GM18873 (cell line): ENCODE data around the gene CHST3.
"Not testable (repeated sequence)": the region's sequence is repeated elsewhere in the genome, so short reads cannot be mapped to it uniquely, and the experiment has no call there.

ENCODE experiments used
- ATAC-seq: cut with Tn5 transposase; IDR thresholded peaks from one replicate; pipeline ENCODE4 v1.9.1; 2021; ENCODE audit warnings: mild to moderate bottlenecking, moderate library complexity, moderate number of reproducible peaks; ENCODE audit not compliant: unreplicated experiment, low FRiP score

The CHST3 gene

DNA sequence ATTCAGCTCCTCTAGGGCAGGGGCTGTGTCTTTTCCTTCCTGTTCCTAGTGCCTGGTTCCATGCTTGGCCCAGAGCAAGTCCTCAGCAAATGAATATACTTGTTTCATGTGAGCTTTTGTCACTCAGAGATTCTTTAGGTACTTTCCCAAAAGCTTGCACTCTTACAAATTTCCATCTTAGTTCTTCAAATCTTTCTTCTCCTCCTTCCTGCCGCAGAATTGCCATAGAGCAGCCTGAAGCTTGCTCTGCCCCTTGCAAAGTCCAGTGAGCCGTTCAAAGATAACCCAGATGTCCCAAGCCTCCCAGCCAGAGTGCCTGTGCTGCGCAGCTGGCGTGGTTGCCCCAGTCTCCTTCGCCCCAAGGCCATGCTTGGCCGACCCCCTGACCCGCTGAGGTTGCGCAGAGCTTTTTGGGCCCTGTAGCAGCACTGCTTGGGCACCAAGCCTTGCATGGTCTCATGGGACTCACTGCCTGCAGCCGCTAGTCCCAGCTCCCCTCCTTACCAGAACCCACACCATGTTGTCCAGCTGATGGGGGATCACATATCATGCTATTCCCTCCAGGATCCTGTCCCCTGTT is 20.7 kb downstream of the CHST3 start:
- ATAC-seq, result no peak

GRCh38 chr10:71985542-71986250 is 21.5 kb downstream of the CHST3 start:
- no peak for ATAC-seq

GRCh38 chr10:71988895-71989294 is 24.7 kb downstream of the CHST3 start:
- ATAC-seq, result not testable (repeated sequence)

DNA sequence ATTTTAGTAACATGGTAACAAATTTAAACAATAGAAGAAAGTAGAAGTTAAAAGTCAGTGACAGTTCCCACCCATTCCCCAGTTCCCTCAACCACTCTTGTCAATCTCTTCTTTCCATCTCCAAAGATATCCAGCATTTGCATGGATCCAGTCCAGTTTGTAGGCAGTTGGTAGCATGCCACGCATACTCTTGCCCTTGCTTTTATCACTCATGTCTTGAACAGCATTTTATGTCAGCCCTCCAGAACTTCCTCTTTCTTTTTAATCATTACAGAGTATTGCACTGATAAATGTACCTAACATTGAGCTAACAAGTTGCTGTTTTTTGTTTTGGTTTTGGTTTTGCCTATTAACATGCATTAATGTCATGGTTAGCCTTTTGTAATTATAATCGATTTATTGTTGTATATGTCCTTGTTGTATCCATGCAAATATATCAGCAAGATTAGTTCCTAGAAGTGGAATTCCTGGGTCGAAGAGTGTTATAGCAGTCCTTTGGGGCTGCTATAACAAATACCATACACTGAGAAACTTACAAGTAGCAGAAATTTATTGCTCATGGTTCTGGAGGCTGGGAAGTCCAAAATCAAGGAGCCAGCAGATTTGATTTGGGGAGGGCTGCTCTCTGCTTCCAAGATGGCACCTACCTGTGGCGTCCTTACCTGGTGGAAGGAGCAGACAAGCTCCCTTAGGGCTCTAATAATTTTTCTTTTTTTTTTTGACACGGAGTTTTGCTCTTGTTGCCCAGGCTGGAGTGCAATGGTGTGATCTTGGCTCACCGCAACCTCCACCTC is 25.7 kb downstream of the CHST3 start:
- no peak for ATAC-seq

DNA sequence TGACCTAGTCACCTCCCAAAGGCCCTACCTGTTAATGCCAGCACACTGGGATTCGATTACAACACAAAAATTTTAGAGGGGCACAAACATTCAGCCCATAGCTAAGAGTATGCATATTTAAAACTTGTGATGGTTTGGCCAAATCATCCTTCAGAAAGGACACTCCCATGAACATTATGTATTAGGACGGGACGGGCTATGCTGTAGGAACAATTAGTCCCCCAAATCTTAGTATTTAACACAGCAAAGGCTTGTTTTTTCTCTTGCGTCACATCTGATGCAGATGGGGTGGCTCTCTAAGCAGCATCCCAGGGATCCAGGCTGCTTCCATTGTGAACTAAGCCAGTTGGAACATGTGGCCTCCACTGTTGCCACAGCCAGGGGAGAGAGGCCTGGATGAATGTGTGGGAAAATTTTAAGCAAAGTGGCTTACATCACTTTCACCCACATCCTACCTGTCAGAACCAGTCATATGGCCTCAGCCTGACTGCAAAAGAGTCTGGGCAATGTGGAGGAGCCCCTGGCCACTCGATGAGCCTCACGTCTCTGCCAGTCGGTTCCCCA is 26.6 kb downstream of the CHST3 start:
- no peak for ATAC-seq

DNA sequence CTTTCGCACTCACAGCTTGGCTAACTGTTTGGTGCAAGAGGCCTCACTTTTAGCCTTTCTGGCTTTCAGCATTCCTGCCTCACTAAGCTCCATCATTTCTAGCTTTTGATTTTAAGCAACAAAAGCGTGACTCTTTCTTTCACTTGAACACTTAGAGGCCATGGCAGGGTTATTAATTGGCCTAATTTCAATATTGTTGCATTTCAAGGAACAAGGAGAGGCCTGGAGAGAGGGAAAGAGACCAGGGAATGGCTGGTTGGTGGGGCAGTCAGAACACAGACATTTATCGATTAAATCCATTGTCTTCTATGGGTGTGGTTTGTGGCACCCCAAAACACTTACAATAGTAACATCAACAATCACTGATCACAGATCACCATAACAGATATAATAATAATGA is 31.3 kb downstream of the CHST3 start:
- no peak for ATAC-seq

GRCh38 chr10:71995887-71996575 is 31.8 kb downstream of the CHST3 start:
- ATAC-seq, result no peak

DNA sequence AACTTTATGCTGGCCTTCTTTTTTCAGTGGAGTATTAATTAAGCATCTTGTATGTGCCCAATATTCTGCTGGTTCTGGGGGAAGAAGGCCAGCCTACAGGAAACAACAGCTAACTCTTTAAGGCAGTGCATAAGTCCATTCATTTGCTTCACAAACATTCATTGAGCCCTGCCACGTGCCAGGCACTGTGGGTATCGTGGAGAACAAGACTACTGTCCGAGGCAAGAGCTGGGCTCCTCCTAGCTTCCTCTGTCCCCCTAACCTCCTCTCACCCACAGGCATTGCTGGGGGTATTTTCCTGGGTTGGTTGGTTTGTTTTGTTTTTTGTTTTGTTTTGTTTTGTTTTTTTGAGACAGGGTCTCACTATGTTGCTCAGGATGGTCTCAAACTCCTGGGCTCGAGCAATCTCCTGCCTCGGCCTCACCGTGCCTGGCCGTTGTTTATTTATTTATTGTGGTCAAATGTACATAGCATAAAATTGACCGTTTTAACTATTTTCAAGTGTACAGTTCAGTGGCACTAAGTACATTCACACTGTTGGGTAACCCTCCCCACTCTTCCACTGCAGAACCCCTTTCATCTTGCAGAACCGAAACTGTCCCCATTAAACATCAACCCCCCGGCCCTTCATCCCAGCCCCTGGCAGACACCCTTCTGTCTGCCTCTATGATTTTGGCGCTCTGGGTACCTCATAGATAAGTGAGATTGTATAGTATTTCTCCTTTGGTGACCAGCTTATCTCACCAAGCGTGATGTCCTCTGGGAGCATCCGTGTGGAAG is 32.6 kb downstream of the CHST3 start:
- no peak for ATAC-seq

DNA sequence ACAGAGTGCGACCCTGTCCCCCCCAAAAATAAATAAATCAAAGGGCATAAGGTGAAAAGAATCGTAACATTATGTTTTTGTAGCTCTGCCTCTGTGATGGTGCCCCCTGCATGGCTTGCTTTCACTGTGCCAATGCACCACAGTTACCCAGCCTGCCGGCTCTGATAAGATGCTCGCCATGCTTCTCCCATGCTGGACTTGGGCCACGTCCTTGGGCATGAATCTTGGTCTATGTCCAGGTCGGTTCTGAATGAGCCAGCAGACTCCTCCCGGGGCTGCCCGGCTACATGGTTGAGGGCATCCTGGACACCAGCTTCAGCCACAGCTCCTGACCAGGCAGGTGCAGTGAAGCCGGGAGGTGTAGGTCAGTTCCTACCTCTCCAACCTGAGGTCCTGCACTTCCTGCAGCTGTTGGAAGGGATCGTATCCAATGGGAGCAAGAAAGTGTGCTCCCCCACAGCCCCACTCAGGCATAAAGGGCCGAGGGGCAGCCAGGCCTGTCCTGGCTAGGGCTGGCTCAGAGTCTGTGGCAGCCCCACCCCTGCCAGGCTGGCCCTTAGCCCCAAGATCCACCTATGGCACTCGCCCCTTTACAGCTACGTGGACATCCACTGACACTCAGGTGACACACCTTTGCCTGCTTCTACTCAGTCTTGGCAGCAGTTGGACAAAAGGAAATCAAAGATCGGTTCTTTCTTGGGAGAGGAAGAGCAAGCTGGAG is 34.1 kb downstream of the CHST3 start:
- no peak for ATAC-seq

DNA sequence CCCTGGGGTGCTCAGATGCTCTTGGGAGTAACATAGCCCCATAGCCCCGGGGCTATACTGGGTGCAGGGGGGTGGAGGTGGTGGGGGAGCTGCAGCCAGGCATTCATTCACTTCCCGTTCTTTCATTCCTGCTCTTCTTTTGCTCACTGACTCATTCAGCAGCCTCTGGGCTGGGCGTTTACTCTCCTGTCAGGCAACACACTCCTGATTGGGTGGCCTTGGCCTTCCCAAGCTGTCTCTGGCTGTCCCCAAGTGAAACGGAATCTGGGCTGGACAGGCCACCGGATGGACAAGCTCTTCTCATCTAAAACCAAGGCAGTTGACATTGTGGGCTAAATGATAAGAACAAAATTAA is 34.6 kb downstream of the CHST3 start:
- no peak for ATAC-seq

- ATAC-seq, result no peak
Measured at GRCh38 chr10:71999360-72000072, 35.3 kb downstream of the CHST3 start.

GRCh38 chr10:72000073-72001032 is 36.2 kb downstream of the CHST3 start:
- no peak for ATAC-seq

GRCh38 chr10:72001033-72001395 is 36.8 kb downstream of the CHST3 start:
- ATAC-seq, result no peak

- ATAC-seq, result no peak
Measured at GRCh38 chr10:72002354-72003295, 38.4 kb downstream of the CHST3 start.

DNA sequence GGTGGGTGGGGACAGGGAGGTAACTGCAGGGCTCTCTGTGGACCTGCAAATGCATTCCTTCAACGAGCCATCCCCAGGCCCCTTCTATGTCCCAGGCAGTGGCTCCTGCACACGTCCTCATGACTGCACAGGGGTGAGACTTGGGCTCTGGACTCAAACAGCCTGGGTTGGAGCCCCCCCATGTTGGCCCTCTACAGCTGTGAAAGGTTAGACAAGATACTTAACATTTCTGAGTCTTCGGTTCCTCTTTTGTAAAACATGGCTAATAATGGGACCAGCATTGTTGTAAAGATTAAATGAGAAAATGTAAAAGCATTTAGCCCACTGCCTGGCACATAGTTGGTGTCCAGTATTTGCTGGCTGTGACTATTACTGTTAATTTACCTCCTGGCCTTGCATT is 41.8 kb downstream of the CHST3 start:
- ATAC-seq, result no peak

GRCh38 chr10:72007246-72007892 is 43.2 kb downstream of the CHST3 start:
- ATAC-seq, result no peak
